Body of pancreas (tissue), 4 donors: ENCODE results near the gene FKBP3. TPM values are rescaled to one million over a fixed set of nuclear protein-coding genes. Genes with fewer than 3 reads are reported as not detected.
"Not testable (repeated sequence)": the region's sequence is repeated elsewhere in the genome, so short reads cannot be mapped to it uniquely, and the experiment has no call there.

Experiments used
- ATAC-seq: fragments of 150-250 bp; one replicate; pipeline ENCODE4 v1.9.1; 2016
- DNase-seq, 4 donors: peaks; one replicate each; pipeline ENCODE4 v3.0.0-alpha.2; 2019
- H3K27ac ChIP-seq, 4 donors: fragments of 200-600 bp; sonication (generic); 1 replicate in 3 of 4; 2 replicates in 1 of 4; pipeline versions ENCODE4 v1.5.1 to v1.6.1; 2016 to 2019; ENCODE audit warnings: mild to moderate bottlenecking in 1 of 4, mixed read lengths in 1 of 4, moderate library complexity in 1 of 4
- H3K27me3 ChIP-seq, 2 donors: fragments of 200-600 bp; sonication (generic); one replicate each; pipeline ENCODE4 v1.6.0; 2016; ENCODE audit warnings: mild to moderate bottlenecking in 1 of 2
- H3K36me3 ChIP-seq, 2 donors: fragments of 200-600 bp; sonication (generic); replicated peaks in 1 of 2; 2 replicates each; pipeline ENCODE4 v1.5.1; 2016; ENCODE audit warnings: low read depth in 2 of 2; ENCODE audit not compliant: insufficient read depth in 1 of 2
- H3K4me1 ChIP-seq: fragments of 200-600 bp; sonication (generic); one replicate; pipeline ENCODE4 v1.6.0; 2016
- H3K4me3 ChIP-seq, 2 donors: fragments of 200-600 bp; sonication (generic); 1 replicate in 1 of 2; 2 replicates in 1 of 2; pipeline ENCODE4 v1.5.1; 2016 to 2019
- H3K9me3 ChIP-seq, 3 donors: fragments of 200-600 bp; sonication (generic); 1 replicate in 2 of 3; 2 replicates in 1 of 3; pipeline ENCODE4 v1.5.1; 2016
- POLR2A ChIP-seq, 3 donors: fragments of 450-650 bp; IDR thresholded peaks; one replicate each; pipeline ENCODE4 v1.6.1; 2016; ENCODE audit warnings: antibody characterized with exemption in 3 of 3, mild to moderate bottlenecking in 2 of 3
- WGBS, 2 donors: methylation state at CpG; one replicate each; pipeline ENCODE4 v1.1.5; 2017; 5-methylcytosine and 5-hydroxymethylcytosine counted together
- intact Hi-C: fragments of 100-400 bp; cut with DNase I; formaldehyde crosslinking; loops from one replicate; pipeline ENCODE4 v1.15.1; 2023
- total RNA-seq, 2 donors: library from RNA; depleted of rRNA; stranded (reverse); fragments of >200 nt; gene quantifications; one replicate each; pipeline ENCODE4 v1.1.0, GENCODE V29; 2016
- TF ChIP-seq, protein P1 (sequence below), 7 experiments: fragments of 450-650 bp in 4 of 7; fragments of 200-600 bp in 3 of 7; sonication (generic) in 3 of 7; IDR thresholded peaks; one replicate each; pipeline ENCODE4 v1.5.1; 2016 to 2019; ENCODE audit warnings: antibody characterized with exemption in 7 of 7

Gene FKBP3
- total RNA-seq, 2 donors from 2014 or later, result 22.1 to 23.1 TPM

DNA sequence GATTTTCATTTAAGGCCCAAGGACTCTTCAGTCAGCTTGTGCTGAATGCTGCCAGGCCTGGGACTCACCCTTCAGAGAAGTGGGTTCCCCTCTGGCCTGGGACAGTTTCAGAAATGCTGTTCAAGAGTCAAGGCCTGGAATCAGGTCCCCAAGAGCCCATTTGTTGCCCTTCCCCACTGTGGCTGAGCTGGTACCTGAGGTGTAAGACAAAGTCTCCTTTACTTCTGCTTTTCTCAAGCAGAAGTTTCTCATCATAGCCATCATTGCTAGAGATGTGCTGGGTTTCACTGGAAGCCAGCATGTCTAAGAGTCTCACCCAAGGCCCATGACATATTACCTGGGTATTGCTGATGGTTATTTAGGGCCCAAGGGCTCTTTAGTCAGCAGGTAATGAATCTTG lies 10.4 kb upstream of the FKBP3 start:
- no peak for DNase-seq
- no peaks in the 10 kb centered on the region for H3K36me3 ChIP-seq
- no peak overlapping the region for H3K27ac ChIP-seq
- TF ChIP-seq, protein P1, sequence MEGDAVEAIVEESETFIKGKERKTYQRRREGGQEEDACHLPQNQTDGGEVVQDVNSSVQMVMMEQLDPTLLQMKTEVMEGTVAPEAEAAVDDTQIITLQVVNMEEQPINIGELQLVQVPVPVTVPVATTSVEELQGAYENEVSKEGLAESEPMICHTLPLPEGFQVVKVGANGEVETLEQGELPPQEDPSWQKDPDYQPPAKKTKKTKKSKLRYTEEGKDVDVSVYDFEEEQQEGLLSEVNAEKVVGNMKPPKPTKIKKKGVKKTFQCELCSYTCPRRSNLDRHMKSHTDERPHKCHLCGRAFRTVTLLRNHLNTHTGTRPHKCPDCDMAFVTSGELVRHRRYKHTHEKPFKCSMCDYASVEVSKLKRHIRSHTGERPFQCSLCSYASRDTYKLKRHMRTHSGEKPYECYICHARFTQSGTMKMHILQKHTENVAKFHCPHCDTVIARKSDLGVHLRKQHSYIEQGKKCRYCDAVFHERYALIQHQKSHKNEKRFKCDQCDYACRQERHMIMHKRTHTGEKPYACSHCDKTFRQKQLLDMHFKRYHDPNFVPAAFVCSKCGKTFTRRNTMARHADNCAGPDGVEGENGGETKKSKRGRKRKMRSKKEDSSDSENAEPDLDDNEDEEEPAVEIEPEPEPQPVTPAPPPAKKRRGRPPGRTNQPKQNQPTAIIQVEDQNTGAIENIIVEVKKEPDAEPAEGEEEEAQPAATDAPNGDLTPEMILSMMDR (IDR thresholded peaks at IDR 0.05), result no peak
- no peak for TF ChIP-seq POLR2A (IDR thresholded peaks at IDR 0.05)
- no peak for ATAC-seq
- H3K9me3 ChIP-seq, result no peaks in the 10 kb centered on the region
- no peak overlapping the region for H3K4me3 ChIP-seq
- intact Hi-C loops, result no loop called here
- H3K27me3 ChIP-seq, result no peaks in the 10 kb centered on the region
- no peaks in the 10 kb centered on the region for H3K4me1 ChIP-seq

DNA sequence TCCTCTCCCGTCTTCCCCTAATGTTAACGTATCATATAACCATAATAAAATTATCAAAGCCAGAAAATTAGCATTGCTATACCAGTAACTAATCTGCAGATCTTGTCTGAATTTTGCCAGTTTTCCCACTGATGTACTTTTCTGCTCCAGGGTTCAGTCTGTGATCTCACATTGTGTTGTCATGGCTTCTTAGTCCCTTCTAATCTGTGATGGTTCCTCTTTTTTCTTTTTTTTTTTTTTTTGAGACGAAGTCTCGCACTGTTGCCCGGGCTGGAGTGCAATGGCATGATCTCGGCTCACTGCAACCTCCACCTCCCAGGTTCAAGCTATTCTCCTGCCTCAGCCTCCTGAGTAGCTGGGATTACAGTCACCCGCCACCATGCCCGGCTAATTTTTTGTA lies 7.8 kb upstream of the FKBP3 start:
- intact Hi-C loops, H3K4me1 ChIP-seq, H3K27ac ChIP-seq, H3K9me3 ChIP-seq, ATAC-seq, DNase-seq, H3K27me3 ChIP-seq, H3K36me3 ChIP-seq, H3K4me3 ChIP-seq: not testable (repeated sequence)
- WGBS, 2 donors, result 85 to 90% methylated on average over 8 of the region's 8 CpGs

DNA sequence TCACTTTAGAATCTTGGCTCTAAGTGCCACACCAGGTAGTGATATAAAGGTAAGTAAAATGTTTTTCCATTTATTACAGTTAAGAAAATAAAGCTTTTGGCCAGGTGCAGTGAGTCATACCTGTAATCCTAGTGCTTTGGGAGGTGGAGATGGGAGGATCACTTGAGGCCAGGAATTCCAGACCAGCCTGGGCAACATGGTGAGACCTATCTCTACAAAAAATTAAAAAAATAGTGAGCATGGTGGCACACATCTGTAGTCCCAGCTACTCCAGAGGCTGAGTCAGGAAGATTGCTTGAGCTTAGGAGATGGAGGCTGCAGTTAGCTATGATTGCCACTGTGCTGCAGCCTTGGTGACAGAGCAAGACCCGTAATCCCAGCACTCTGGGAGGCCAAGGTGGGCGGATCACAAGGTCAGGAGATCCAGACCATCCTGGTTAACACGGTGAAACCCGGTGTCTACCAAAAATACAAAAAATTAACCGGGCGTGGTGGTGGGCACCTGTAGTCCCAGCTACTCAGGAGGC lies 6.4 kb upstream of the FKBP3 start:
- no peak overlapping the region for H3K4me3 ChIP-seq
- no peak overlapping the region for H3K27ac ChIP-seq
- H3K4me1 ChIP-seq, result peaks cover 16% of the 10 kb centered on the region
- TF ChIP-seq, protein P1 (IDR thresholded peaks at IDR 0.05), result no peak
- TF ChIP-seq POLR2A (IDR thresholded peaks at IDR 0.05), result no peak
- no peaks in the 10 kb centered on the region for H3K9me3 ChIP-seq
- 99 to 100% methylated on average over 6 of the region's 6 CpGs for WGBS, 2 donors
- no peak for ATAC-seq
- DNase-seq, result no peak
- H3K36me3 ChIP-seq, result no peaks in the 10 kb centered on the region
- no peaks in the 10 kb centered on the region for H3K27me3 ChIP-seq
- intact Hi-C loops, result no loop called here

DNA sequence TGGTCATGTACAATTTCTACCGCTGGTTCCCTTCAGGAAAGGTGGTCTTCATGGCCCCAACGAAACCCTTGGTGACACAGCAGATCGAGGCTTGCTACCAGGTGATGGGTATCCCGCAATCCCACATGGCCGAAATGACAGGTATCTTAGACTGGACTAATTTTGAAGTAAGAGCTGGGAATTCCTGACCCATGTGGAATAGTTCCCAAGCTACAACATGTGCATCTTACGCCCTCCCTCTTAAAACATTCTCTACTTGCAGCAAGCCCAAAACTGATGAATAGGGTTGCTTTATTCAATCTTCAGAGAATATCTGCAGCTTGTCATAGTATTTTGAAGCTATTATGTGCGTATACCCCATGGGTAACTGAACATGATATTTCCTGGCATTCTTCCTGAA lies 2.1 kb upstream of the FKBP3 start:
- Histone ChIP-seq H3K36me3 (no peaks in the 10 kb centered on the region), H3K27me3 (no peaks in the 10 kb centered on the region), H3K9me3 (no peaks in the 10 kb centered on the region), H3K4me3 (peak overlapping the region; percentile 80 to 89), H3K4me1 (peaks cover 24% of the 10 kb centered on the region), H3K27ac (peak overlapping the region in 2 of 4 donors; percentile 84 to 92)
- no peak for ATAC-seq
- DNase-seq, result no peak
- TF ChIP-seq POLR2A (IDR thresholded peaks at IDR 0.05), result no peak
- TF ChIP-seq, protein P1 (IDR thresholded peaks at IDR 0.05), result no peak
- WGBS, 2 donors, result 0% methylated on average over 7 of the region's 7 CpGs
- intact Hi-C loops, result no loop called here

DNA sequence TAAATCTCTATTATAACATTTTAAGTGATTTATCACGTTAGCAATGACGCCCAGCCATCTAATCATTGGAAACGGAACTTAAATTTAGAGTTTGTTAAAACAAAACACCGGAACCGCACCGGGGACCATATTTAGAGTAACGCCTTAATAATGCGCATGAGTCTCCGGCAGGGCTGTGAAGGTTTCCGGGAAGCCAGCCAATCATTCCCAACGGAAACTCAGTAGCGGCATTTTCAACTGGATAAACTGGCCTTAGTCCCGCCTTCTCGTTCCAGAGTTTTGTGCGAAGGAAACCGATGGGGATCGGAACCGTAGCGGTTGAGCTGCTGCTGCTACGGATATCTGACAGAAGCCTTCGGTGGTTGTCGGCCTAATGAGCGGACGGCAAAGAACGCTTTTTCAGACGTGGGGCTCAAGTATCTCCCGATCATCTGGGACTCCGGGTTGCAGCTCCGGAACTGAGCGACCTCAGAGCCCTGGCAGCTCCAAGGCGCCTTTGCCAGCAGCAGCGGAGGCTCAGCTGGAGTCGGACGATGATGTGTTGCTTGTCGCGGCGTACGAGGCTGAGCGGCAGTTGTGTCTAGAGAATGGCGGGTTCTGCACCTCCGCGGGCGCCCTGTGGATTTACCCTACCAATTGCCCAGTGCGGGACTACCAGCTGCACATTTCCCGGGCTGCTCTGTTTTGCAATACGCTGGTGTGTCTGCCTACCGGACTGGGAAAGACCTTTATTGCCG lies 1.5 kb upstream of the FKBP3 start, which contains the start of gene FANCM:
TSS of gene FANCM (plus strand) at position 272 of the 737 bp plus-strand sequence. CDS start at position 374, 102 bp downstream.
- no peaks in the 10 kb centered on the region for H3K9me3 ChIP-seq
- peak within 1 kb of the TSS; percentile 64 to 92 (median 77) for H3K27ac ChIP-seq
- H3K36me3 ChIP-seq, result no peaks in the 10 kb centered on the region
- intact Hi-C loops, result no loop called here
- no peaks in the 10 kb centered on the region for H3K27me3 ChIP-seq
- H3K4me1 ChIP-seq, result peaks cover 24% of the 10 kb centered on the region
- ATAC-seq, result peak; percentile 76
- H3K4me3 ChIP-seq, result peak within 1 kb of the TSS; percentile 80 to 89
- DNase-seq, result peak; percentile 95 to 97 (median 96)
- TF ChIP-seq, protein P1 (IDR thresholded peaks at IDR 0.05), result peak in 3 of 7 experiments; percentile 15 to 30 (median 24)
- TF ChIP-seq POLR2A (IDR thresholded peaks at IDR 0.05), result peak in 2 of 3 donors; percentile 28 to 32
- 0 to 1% methylated on average over 32 to 48 of the region's 48 CpGs for WGBS, 2 donors
